ENCODE measurements around the gene SCAPER. TPM values are rescaled to one million over a fixed set of nuclear protein-coding genes. Genes with fewer than 3 reads are reported as not detected.

SCAPER gene
- total and polyA plus RNA-seq, 10 of the 15 experiments (the other 5 are each of a cell fraction or from before 2014, with no cell fraction given) = 1.0 to 7.7 (median 3.9) TPM

- TF ChIP-seq IKZF1 (conservative IDR thresholded peaks at IDR 0.05) = peak; percentile 72
- TF ChIP-seq ZBTB33 (IDR thresholded peaks at IDR 0.05) = 0 out of 2 replicates have a peak, but pooled peaks have one; percentile 6
- no peak for TF ChIP-seq SRF (IDR thresholded peaks at IDR 0.05; ENCODE audit: low read depth in 2 of 2, low read length in 2 of 2)
- TF ChIP-seq IRF5 (IDR thresholded peaks at IDR 0.05; ENCODE audit: borderline replicate concordance) = no peak
- TF ChIP-seq TARDBP (IDR thresholded peaks at IDR 0.05; ENCODE audit: borderline replicate concordance) = no peak
- TF ChIP-seq CBX5 (IDR thresholded peaks at IDR 0.05; ENCODE audit: low read depth) = no peak
- TF ChIP-seq RUNX3 (IDR thresholded peaks at IDR 0.05; ENCODE audit: low read length) = peak; percentile 90
- no peak for TF ChIP-seq ZNF207 (IDR thresholded peaks at IDR 0.05; ENCODE audit: borderline replicate concordance)
- no peak for TF ChIP-seq NFIC (IDR thresholded peaks at IDR 0.05; ENCODE audit: low read depth, low read length)
- no peak for TF ChIP-seq NRF1 (conservative IDR thresholded peaks at IDR 0.05; ENCODE audit: low read depth, low read length)
- TF ChIP-seq STAT1 (conservative IDR thresholded peaks at IDR 0.05) = no peak
- no peak for TF ChIP-seq POLR2AphosphoS2 (IDR thresholded peaks at IDR 0.05; ENCODE audit: low read depth, low read length)
- TF ChIP-seq RCOR1 (conservative IDR thresholded peaks at IDR 0.05; ENCODE audit: low read depth, low read length) = 0 out of 2 replicates have a peak, but pooled peaks have one; percentile 69
- no peak for TF ChIP-seq TCF3 (IDR thresholded peaks at IDR 0.05; ENCODE audit: borderline replicate concordance, insufficient read depth, low read depth, low read length)
- TF ChIP-seq JUND (IDR thresholded peaks at IDR 0.05; ENCODE audit: low read depth, low read length) = no peak
- no peak for TF ChIP-seq ZZZ3 (IDR thresholded peaks at IDR 0.05; ENCODE audit: control insufficient read depth, insufficient read length, low read depth)
- TF ChIP-seq CHD2 (IDR thresholded peaks at IDR 0.05; ENCODE audit: borderline replicate concordance, low read depth, low read length) = peak; percentile 60; the same call in 1 of the 2 replicates
- peak; percentile 63 for TF ChIP-seq IRF4 (IDR thresholded peaks at IDR 0.05; ENCODE audit: low read depth, low read length)
- TF ChIP-seq, protein P1, sequence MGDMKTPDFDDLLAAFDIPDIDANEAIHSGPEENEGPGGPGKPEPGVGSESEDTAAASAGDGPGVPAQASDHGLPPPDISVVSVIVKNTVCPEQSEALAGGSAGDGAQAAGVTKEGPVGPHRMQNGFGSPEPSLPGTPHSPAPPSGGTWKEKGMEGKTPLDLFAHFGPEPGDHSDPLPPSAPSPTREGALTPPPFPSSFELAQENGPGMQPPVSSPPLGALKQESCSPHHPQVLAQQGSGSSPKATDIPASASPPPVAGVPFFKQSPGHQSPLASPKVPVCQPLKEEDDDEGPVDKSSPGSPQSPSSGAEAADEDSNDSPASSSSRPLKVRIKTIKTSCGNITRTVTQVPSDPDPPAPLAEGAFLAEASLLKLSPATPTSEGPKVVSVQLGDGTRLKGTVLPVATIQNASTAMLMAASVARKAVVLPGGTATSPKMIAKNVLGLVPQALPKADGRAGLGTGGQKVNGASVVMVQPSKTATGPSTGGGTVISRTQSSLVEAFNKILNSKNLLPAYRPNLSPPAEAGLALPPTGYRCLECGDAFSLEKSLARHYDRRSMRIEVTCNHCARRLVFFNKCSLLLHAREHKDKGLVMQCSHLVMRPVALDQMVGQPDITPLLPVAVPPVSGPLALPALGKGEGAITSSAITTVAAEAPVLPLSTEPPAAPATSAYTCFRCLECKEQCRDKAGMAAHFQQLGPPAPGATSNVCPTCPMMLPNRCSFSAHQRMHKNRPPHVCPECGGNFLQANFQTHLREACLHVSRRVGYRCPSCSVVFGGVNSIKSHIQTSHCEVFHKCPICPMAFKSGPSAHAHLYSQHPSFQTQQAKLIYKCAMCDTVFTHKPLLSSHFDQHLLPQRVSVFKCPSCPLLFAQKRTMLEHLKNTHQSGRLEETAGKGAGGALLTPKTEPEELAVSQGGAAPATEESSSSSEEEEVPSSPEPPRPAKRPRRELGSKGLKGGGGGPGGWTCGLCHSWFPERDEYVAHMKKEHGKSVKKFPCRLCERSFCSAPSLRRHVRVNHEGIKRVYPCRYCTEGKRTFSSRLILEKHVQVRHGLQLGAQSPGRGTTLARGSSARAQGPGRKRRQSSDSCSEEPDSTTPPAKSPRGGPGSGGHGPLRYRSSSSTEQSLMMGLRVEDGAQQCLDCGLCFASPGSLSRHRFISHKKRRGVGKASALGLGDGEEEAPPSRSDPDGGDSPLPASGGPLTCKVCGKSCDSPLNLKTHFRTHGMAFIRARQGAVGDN (IDR thresholded peaks at IDR 0.05) = no peak
- peak; percentile 87 for TF ChIP-seq MEF2B (IDR thresholded peaks at IDR 0.05; ENCODE audit: partially characterized antibody, poor library complexity, severe bottlenecking)
- TF ChIP-seq SREBF2 (IDR thresholded peaks at IDR 0.05; ENCODE audit: low read length) = no peak
- no peak for TF ChIP-seq BCL3 (IDR thresholded peaks at IDR 0.05; ENCODE audit: borderline replicate concordance, insufficient read depth, low read depth, low read length, poor library complexity, severe bottlenecking)
- peak; percentile 91 for TF ChIP-seq TCF7 (IDR thresholded peaks at IDR 0.05; ENCODE audit: borderline replicate concordance)
Observed at GRCh38 chr15:76711351-76711827, 193.8 kb downstream of the SCAPER start (continued).

All from GM12878 (cell line).